ENCODE data around the gene NRSN2. TPM values are rescaled to one million over a fixed set of nuclear protein-coding genes. Genes with fewer than 3 reads are reported as not detected.
"Not testable (repeated sequence)": the region's sequence is repeated elsewhere in the genome, so short reads cannot be mapped to it uniquely, and the experiment has no call there.

Gene NRSN2
- polyA plus RNA-seq, 4 donors = 49.3 to 53.5 (median 51.6) TPM

- no peak for DNase-seq (ENCODE audit: low read depth in 4 of 4, low spot score in 3 of 4)
These were observed 44.3 kb downstream of the NRSN2 start for GRCh38 chr20:391041-391711.

GRCh38 chr20:393296-393695, 46.4 kb downstream of the NRSN2 start:
- DNase-seq (ENCODE audit: low read depth in 4 of 4, low spot score in 3 of 4) = not testable (repeated sequence)

- DNase-seq (ENCODE audit: low read depth in 4 of 4, low spot score in 3 of 4) = no peak
These were observed 49.3 kb downstream of the NRSN2 start for GRCh38 chr20:396252-396618.

- no peak for DNase-seq (ENCODE audit: low read depth in 4 of 4, low spot score in 3 of 4)
These were observed 49.9 kb downstream of the NRSN2 start for GRCh38 chr20:396619-397431.

- no peak for DNase-seq (ENCODE audit: low read depth in 4 of 4, low spot score in 3 of 4)
These were observed 50.7 kb downstream of the NRSN2 start for GRCh38 chr20:397432-398237.

GRCh38 chr20:399182-399707, 52.3 kb downstream of the NRSN2 start:
- no peak for DNase-seq (ENCODE audit: low read depth in 4 of 4, low spot score in 3 of 4)

GRCh38 chr20:400128-400453, 53.2 kb downstream of the NRSN2 start:
- DNase-seq (ENCODE audit: low read depth in 4 of 4, low spot score in 3 of 4) = no peak

- no peak for DNase-seq (ENCODE audit: low read depth in 4 of 4, low spot score in 3 of 4)
These were observed 53.8 kb downstream of the NRSN2 start for GRCh38 chr20:400454-401275.

GRCh38 chr20:401682-402495, 55.0 kb downstream of the NRSN2 start:
- DNase-seq (ENCODE audit: low read depth in 4 of 4, low spot score in 3 of 4) = no peak

- no peak for DNase-seq (ENCODE audit: low read depth in 4 of 4, low spot score in 3 of 4)
These were observed 55.6 kb downstream of the NRSN2 start for GRCh38 chr20:402496-402885.

GRCh38 chr20:402898-403581, 56.1 kb downstream of the NRSN2 start:
- no peak for DNase-seq (ENCODE audit: low read depth in 4 of 4, low spot score in 3 of 4)

- no peak for DNase-seq (ENCODE audit: low read depth in 4 of 4, low spot score in 3 of 4)
These were observed 56.7 kb downstream of the NRSN2 start for GRCh38 chr20:403582-403957.

GRCh38 chr20:404088-404487, 57.2 kb downstream of the NRSN2 start:
- DNase-seq (ENCODE audit: low read depth in 4 of 4, low spot score in 3 of 4) = no peak

Other genes with a start within 250 kb of the NRSN2 start
- gene DEFB126, start 204.5 kb upstream of the NRSN2 start, polyA plus RNA-seq (ENCODE audit: insufficient read length in 4 of 4) = not detected
- not detected for gene DEFB127, start 189.7 kb upstream of the NRSN2 start, polyA plus RNA-seq (ENCODE audit: insufficient read length in 4 of 4)
- gene DEFB128, start 157.4 kb upstream of the NRSN2 start, polyA plus RNA-seq (ENCODE audit: insufficient read length in 4 of 4) = not detected
- not detected for gene DEFB129, start 119.9 kb upstream of the NRSN2 start, polyA plus RNA-seq (ENCODE audit: insufficient read length in 4 of 4)
- under 1 TPM in 2 of 4 donors, not detected in 2; 0.07 to 0.08 TPM for gene DEFB132, start 89.4 kb upstream of the NRSN2 start, polyA plus RNA-seq (ENCODE audit: insufficient read length in 4 of 4)
- 10 to 100 TPM; 33.1 to 39.6 (median 34.9) TPM for gene C20orf96, start 56.4 kb upstream of the NRSN2 start, polyA plus RNA-seq (ENCODE audit: insufficient read length in 4 of 4)
- gene ZCCHC3, start 49.5 kb upstream of the NRSN2 start, polyA plus RNA-seq (ENCODE audit: insufficient read length in 4 of 4) = 10 to 100 TPM; 49.6 to 57.3 (median 52.0) TPM
- gene SOX12, start 21.6 kb upstream of the NRSN2 start, polyA plus RNA-seq (ENCODE audit: insufficient read length in 4 of 4) = 10 to 100 TPM; 30.7 to 37.2 (median 33.7) TPM
- gene TRIB3, start 33.6 kb downstream of the NRSN2 start, polyA plus RNA-seq (ENCODE audit: insufficient read length in 4 of 4) = 1 to 10 TPM; 3.2 to 5.5 (median 4.0) TPM
- gene RBCK1, start 61.2 kb downstream of the NRSN2 start, polyA plus RNA-seq (ENCODE audit: insufficient read length in 4 of 4) = 10 to 100 TPM; 74.1 to 89.0 (median 80.0) TPM
- gene TBC1D20, start 115.4 kb downstream of the NRSN2 start, polyA plus RNA-seq (ENCODE audit: insufficient read length in 4 of 4) = 10 to 100 TPM; 30.5 to 37.1 (median 33.6) TPM
- gene CSNK2A1, start 196.7 kb downstream of the NRSN2 start, polyA plus RNA-seq (ENCODE audit: insufficient read length in 4 of 4) = 100 to 1,000 TPM; 115 to 162 (median 154) TPM